Frontal cortex (tissue), 4 donors: ENCODE data around the gene COL6A3. TPM values are rescaled to one million over a fixed set of nuclear protein-coding genes. Genes with fewer than 3 reads are reported as not detected.

ENCODE experiments used
- DNase-seq, 2 donors: peaks; one replicate each; pipeline ENCODE4 v3.0.0; 2012; ENCODE audit warnings: low spot score in 2 of 2
- FAIRE-seq: peaks from 2 replicates; lab custom pipeline; 2012; peaks lifted over from hg19 to GRCh38; lab: Jason Lieb, UNC
- total RNA-seq: library from RNA; depleted of rRNA; stranded (reverse); fragments of >200 nt; gene quantifications from one replicate; pipeline ENCODE4 v1.2.3, GENCODE V29; 2014
- donor health status: control.
- donor health status: control.
- donor health status: control.

COL6A3 gene
- total RNA-seq, 1 donor from 2014 or later: 12.2 TPM

DNA sequence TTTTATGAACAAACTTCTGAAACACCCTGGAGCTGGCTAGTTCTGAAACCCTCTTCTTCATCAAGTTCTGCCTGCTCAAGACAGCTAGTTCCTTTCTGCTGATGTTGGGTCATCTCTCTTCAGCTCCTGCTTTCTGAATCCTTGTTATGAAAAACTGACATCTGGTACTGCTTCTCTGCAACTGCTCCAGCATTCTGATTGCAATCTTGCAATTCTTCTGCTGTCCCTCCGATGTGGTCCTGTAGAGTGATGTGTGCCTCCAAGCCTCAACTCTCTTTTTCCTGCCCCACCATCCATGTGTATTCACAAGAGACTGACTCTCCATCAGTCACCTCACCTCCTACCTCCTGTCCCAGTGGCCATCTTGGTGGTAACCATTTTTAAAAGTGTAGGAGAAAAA lies 21.8 kb downstream of the COL6A3 start:
- no peak for DNase-seq
- no peak for FAIRE-seq

DNA sequence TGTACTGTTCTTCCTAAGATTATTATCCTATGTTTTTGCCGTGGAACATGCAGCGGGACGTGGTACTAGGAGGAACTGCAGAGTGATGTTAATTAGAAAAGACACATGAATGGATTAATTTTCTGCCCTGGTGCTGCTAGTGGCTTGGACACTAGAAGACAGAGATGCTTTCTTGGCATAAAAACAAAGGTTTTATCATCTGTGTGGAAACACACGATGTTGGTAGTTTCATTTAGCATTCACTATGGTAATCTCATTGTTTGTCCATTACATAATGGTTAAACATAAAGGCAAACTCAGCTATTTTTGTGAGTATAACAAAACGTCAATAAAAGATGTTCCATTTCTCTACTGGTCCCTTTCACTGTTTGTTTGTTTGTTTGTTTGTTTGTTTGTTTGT lies 22.8 kb downstream of the COL6A3 start:
- FAIRE-seq: no peak

DNA sequence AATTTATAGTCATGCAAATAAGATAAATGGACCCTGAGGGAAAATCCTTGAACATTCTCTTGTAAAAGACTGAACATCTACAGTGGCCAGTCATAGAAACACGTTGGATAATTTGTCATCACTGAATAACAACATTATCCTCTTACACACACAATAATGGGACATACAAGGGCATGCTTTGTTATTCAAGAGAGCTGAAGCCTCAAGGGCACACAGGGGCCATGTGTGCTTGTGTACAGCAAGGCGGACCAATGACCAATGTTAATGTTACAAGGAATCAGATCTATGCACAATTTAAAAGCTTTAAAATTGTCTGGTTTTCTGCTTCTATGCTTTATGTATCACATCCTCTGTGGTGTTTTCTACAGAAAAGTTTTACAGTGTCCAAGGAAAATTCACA lies 23.7 kb downstream of the COL6A3 start:
- FAIRE-seq: no peak

More for the DNA sequence above, 22.8 kb downstream of the COL6A3 start:
- DNase-seq: no peak

DNA sequence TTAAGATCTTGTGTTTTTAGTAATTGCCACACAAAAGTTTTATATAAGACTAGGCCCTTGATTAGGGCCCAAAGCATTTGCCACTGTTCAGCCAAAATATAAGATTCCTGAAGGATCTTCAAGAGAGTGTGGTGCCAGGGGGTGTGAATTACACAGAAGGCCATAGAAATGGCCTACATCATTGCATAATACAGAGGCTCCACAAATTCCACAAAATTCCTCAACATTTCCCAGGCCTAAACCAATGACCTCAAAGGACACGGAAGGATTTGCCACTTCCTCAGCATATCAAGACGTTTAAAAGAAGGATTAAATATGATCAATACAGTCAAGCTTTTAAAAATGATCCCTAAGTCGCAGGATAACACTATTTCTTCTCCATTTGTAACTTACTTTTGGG lies 24.1 kb downstream of the COL6A3 start:
- FAIRE-seq (no peak), DNase-seq (no peak)

More for the DNA sequence above, 23.7 kb downstream of the COL6A3 start:
- no peak for DNase-seq

DNA sequence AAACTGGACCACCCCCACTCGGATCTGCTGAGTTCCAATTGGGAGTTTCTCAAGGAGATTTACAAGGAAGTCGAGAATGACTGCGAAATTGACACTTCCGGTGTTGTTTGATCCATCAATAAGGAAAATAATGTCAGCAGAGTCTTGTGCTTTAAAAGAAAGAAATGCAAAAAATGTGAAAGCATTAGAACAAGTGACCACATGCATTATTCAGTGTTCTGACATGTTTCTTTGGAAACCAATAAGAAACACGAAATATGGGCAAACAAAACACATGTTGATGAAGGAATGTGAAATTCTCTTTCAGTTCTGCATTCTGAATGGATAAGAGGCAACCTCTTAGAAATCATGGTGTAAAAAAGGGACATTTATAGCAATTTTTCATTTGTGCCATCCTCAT lies 25.9 kb downstream of the COL6A3 start:
- no peak for FAIRE-seq

DNA sequence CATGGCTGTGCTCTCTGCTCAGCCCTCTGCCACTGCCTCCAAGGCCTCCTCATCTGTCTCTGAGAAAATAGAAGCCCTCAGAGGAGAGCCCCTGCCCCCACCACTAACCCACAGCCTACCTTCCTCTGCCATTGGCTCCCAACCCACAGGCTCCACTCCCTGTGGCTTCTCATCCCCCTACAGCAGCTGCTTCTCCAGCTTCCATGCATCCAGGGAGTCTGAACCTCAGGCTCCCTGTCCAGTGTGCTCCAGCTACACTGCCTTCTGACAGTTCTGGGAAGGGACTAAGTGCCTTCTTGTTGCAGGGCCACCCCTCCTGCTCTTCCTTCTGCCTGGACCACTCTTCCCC lies 29.3 kb downstream of the COL6A3 start:
- no peak for FAIRE-seq
- DNase-seq: no peak

More for the DNA sequence above, 25.9 kb downstream of the COL6A3 start:
- no peak for DNase-seq

DNA sequence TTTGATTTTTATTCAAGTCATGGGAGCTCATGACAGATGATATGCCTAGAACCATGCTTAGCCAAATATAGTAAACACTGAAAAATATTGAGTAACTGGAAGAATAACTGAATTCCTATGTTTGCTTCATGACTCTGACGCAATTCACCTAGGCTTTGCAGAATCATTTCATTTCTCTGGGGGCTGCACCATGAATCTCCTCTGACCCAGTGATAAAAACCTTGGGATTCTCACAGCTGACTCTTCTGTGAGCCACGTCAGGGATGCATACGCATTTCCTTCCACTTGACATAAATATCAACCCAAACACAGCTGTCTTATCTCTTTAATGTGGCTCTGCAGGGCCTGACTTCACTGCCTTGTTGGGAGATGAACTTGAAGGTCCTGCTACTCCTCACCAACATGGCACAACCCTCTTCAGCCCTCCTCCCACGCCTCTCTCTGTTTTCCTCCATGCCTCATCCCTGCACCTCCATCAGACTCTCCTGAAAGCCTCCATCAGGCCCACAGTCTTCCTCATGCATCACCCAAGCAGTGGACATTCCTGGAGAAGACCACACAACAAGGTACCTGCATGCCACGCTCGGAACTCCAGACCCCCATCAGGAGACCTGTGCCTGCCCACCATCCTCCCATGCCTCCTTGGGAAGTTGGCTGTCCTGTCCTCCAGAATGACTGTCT lies 29.8 kb downstream of the COL6A3 start:
- DNase-seq (no peak), FAIRE-seq (no peak)

DNA sequence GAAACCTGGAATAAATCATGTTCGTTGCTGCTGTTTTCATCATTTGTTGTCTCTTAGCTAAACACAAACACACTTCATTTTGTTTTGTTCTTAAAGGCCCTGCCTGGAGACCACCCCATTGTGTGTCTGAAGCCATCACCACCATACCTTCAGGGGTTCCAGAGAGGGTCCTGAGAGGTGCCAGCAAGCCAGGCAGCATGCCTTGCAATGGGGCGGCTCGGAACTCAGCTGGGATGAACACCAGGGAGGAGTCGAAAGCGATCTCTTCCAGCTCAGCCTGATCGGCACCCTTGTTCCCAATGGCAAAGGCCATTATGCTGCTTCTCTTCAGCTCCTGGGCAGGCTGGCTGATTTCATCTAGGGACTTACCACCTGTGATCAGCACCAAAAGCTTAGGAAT lies 33.2 kb downstream of the COL6A3 start:
- no peak for FAIRE-seq
- DNase-seq: no peak

DNA sequence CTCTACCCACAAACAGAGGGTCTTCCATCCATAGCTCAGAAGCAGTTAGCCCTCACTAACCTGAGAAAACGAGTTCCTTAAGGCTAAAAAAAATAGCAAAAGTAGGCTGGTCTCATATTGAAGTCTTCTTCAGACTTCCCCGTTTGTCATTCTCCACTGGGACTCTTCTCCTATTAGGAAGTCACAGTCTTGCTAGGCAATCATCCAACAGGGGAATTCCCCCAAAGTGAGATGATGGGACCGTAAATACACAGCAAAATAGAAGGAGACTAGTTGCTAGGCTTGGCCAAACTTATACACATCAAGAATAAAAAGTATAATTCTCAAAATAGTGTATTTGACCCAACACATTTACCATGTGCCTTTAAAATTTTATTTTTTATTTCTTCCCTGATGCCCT lies 34.3 kb downstream of the COL6A3 start:
- FAIRE-seq (no peak), DNase-seq (no peak)

DNA sequence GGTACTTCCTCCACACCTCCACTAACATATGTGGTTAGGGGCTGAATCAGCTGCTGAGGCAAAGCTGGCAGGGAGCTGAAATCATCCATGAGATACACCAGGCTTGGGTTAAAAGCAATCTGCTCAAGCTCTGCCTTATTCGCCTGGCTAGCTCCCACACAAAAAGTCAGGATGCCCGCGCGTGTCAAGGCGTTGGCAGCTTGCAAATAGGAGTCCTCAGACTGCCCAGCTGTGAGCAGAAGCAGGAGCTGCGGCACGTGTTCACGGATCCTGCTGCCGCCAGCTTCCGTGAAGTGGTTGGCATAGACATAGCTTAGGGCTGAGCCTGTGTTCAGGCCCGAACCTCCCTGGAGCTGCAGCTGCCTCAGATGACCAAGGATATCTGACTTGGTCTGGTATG lies 35.3 kb downstream of the COL6A3 start:
- DNase-seq: no peak
- no peak for FAIRE-seq

DNA sequence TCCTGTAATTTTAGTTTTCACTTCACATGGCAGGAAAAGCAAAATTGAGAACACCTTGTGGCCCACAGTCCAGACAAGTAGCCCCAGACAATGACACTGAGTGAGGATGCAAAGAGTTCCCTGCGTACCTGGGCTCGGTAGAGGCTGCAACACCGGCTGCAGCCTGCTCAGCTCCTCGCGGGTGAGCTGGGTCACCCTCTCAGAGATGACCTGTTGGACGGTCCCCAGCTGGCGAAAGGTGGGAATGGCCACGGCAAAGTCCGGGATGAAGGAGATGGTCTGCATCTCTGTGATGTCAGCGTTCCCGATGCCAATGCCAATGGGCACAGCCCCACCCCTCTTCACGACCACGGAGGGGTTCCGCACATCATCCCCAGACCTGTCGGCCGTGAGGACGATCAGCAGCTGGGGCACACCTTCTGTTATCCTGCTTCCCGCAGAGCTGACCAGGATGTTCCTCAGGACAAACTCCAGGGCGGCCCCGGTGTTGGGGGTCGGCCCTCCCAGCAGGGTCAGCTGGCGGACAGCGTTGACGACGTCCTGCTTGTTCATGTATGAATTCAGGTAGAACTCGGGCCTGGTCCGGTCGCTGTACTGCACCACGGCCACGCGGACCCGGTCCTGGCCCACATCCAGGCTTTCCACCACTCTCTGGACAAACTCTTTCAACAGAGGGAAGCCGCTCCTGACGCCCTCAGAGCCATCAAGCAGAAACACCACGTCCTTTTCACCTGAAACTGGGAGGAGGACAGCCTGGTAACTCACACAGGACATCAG lies 39.5 kb downstream of the COL6A3 start:
- FAIRE-seq (no peak), DNase-seq (no peak)

DNA sequence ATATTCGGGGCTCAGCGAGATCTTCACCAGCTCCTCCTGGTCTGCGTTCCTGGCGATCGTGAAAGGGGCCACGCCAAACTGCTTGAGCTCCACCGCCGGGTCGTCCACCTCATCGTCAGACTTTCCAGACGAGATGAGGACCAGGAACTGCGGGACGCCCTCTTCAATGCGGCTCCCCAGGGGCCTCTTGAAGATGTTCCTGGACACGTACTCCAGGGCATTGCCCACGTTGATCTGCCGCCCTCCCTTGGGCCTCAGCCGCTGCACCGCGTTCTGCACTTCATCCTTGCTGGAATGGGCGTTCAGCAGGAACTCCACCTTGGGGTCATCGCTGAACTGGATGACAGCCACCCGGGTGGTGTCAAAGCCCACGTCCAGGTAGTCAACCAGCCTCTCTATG lies 42.1 kb downstream of the COL6A3 start:
- FAIRE-seq (no peak), DNase-seq (no peak)

DNA sequence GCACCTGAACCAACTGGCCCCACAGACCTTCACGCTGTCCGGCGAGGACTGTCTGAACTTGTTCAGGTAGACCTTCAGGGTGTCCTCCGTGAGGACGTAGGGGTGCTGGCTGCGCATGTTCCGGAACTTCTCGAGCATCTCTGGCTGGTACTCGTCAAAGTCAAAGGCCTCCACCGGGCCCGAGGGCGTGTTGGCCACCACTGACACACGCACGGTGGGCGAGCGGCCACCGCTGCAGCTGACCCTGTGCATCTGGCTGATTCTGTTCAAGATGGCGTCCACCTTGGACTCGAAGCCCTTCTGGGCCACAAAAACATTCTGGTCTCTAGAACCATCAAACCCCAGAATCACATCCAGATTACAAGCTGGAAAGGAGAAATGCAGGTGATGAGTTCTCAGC lies 48.3 kb downstream of the COL6A3 start:
- DNase-seq (no peak), FAIRE-seq (no peak)

DNA sequence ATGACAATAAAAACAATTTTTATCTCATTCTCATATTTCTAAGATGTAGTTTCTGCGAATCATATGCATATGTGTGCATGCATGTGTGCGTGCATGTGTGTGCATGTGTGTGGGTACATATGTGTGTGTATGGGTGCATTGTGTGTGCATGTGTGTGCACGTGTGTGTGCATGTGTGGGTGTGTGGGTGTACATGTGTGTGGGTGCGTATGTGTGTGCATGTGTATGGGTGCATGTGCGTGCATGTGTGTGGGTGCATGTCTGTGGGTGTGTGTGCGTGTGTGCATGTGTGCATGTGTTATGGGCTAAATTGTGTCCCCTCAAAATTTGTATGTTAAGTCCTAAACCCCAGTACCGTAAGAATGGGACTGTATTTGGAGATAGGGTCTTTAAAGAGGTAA lies 49.3 kb downstream of the COL6A3 start:
- no peak for FAIRE-seq
- no peak for DNase-seq

DNA sequence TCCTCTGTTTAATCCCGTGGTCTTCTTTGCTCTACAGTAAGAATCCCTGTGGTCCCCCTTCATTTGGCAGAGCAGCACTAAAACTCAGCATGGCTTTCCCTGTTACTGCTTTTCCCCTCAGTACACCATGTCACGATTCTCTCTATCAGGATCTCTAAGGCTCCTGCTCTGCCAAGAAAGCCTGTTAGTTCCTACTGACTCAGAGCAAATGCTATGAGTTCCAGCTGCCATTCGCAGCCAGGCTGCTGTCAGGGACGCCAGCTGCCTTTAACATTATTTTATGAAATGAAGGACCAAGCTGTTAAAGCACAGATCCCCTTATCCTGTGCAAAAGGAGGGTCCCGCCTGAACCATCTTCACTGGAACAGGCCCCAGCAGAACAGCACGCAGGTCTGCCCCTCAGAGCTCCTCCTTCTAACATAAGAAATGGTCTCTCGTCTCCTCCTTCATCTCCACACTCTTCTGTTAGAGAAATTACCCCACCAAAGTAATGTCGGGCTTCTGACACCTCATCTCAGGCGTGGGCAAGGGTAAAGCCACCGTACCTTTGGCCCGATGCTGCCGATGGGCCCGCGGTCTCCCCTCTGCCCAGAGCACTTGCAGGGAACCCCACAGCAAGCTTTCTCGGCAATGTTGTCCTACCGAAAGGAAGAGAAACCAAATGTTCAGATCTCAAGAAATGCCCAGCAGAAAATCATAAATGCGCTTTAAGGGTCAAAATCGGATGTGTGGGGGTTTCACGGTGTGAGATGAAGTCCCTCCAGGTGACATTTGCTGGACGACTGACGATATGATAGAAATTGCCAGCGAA lies 52.6 kb downstream of the COL6A3 start:
- FAIRE-seq (no peak), DNase-seq (no peak)

DNA sequence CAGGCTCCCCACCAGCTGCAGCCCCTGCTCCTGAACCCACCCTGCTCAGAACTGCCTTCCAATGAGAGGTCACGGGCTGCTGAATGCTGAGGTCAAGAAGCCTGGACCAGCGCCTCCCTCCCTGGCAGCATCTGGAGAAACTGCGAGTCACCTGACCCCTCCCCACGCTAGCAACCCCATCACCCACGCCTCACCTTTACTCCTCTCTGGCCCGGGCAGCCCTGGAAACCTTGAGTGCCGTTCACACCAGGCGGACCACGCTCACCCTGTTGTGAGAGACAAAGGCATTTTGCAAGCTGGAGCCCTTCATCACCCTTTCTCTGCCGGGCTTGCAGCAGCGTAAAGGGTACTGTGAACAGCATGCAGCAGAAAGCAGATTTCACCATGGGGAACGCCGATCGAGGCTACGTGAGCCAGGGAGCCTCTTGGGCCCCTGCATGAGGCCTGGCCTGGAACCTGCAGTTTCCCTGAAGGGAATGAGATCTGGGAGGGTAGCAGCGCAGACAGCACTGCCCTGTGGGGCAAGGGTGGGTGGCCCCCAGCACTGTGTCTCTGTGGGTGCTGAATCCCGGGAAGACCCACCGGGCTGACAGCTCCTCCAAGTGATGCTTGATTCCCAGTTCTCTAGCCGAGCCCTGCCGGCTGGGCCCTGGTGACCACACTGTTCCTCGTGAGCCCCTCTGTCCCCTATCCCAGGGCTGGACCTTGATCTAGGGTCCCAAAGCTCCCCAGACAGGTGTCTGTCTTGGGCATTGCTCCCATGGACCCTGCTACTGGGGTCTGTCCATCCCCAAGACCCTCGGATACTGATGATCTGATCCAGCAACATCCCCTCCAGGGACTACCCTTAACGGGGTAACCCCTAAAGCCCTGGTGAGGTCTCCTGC lies 53.8 kb downstream of the COL6A3 start:
- FAIRE-seq: no peak

DNA sequence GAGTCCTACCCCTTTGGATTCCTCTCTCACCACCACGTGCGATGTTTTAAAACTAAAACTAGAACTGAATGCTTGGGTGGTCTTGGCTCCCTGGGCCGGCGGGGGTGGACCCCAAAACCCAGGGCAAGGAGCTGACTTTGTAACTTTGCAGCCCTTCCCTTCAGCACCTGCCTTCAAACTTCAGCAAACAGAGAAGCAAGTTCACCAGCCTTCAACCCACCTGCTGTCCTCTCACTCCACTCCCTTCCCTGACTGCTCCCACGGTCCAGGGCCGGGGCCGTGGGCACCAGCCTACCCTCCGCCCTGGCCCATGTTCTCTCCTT lies 54.5 kb downstream of the COL6A3 start:
- FAIRE-seq (no peak), DNase-seq (no peak)

More for the DNA sequence above, 53.8 kb downstream of the COL6A3 start:
- no peak for DNase-seq

DNA sequence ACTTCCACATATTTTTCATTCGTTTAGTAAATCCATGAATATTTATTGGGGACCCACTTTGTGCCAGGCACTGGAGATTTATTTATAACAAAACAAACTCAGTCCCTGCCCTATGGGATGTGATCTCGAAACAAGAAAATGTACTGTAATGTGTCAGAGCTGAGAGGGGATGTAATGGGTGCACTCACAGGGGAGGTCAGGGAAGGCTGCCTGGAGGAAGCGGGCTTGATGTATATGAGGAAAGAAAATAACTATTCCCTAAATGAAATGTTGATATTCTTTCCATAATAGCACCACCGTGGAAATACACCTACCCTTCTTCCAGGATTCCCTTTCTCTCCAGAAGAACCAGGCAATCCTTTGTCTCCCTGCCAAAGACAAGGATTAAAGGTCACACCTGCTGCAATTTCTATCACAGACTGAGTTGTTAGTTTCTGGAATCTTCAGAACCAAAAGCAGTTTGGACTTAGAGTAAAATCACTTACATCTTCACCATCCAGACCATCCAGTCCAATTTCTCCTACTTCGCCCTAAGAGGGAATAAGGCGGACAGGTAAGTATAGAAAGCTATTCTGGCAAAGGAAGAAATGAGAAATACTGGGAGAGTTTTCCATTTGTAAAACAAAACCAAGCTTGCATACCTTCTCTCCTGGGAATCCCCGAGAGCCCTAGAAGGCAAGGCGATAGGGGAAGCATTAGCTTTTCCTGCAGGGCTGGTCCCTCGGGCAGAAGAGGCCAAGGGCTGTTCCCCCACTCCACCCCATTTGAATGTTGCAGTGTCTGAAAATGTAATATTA lies 55.0 kb downstream of the COL6A3 start:
- no peak for DNase-seq

DNA sequence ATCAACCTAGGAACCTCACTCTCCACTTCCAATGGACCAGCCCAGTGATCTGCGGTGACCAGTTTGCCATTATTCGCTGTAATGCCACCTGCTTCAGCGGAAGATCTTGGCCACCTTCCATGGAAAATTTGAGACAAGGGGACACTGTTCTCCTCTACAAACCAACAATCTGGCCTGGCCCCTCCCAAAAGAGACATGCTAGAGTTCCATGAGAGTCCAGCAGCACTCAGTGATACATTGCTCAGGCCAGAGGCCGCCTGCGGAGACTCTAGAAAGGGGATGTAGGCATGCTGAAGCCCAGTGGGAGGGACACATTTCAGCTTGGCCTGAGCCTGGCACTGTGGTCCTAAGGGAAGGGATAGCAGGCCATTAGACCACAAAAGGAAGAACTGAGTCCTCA lies 58.3 kb downstream of the COL6A3 start:
- no peak for DNase-seq
- FAIRE-seq: no peak

More for the DNA sequence above, 55.0 kb downstream of the COL6A3 start:
- no peak for FAIRE-seq
